MM.1S (cell line): ENCODE measurements around the gene BPHL.

Experiments
- CTCF ChIP-seq: fragments of 300-600 bp; sonication (generic); IDR thresholded peaks from 2 replicates; pipeline ENCODE4 v1.5.1; 2016; ENCODE audit warnings: antibody characterized with exemption, low read length, mixed read lengths
- EZH2 ChIP-seq: fragments of 300-600 bp; sonication (generic); optimal IDR thresholded peaks from 2 replicates; pipeline ENCODE3; 2017; ENCODE audit warnings: low read depth, mild to moderate bottlenecking, antibody characterized with exemption, low read length, mixed read lengths
- EZH2phosphoT487 ChIP-seq: fragments of 300-600 bp; sonication (generic); IDR thresholded peaks from 2 replicates; pipeline ENCODE4 v1.6.1; 2018; ENCODE audit warnings: antibody characterized with exemption, low read length

- TF ChIP-seq CTCF (no peak), EZH2 (no peak), EZH2phosphoT487 (no peak)
Observed at GRCh38 chr6:3094815-3095214, 23.7 kb upstream of the BPHL start.
